ENCODE data around the gene DGKD.

DGKD gene

DNA sequence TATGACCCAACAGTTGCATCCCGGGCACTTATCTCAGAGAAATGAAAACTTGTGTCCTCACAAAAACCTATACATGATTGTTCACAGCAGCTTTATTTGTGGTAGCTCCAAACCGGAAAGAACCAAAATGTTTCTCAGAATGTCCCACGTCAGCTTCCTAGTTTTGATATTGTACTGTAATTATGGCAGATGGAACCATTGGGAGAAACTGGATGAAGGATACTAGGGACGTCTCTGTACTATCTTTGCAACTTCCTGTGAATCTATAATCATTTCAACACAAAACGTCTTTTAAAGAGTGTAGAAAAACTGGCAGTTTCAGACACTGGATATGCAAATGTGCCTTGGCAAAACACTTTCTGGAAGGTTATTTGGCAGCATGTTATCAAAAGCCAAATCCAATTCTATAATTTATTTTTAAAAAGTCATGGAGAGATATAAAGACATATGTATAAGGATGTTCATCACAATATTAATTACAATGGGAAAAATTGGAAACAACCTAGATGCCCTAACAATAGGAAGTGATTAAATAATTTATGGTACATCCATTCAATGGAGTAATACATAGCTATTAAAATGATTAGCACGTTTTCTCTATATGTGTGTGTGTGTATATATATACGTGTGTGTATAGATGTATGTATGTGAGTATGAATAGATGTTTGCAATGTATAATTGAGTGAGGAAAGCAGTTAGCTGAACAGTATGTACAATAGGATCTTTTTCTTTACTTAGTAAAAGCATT is 36.9 kb upstream of the DGKD start:
- no peak for DNase-seq (ENCODE audit: extremely low read depth, low read depth)
- TF ChIP-seq, protein P1, sequence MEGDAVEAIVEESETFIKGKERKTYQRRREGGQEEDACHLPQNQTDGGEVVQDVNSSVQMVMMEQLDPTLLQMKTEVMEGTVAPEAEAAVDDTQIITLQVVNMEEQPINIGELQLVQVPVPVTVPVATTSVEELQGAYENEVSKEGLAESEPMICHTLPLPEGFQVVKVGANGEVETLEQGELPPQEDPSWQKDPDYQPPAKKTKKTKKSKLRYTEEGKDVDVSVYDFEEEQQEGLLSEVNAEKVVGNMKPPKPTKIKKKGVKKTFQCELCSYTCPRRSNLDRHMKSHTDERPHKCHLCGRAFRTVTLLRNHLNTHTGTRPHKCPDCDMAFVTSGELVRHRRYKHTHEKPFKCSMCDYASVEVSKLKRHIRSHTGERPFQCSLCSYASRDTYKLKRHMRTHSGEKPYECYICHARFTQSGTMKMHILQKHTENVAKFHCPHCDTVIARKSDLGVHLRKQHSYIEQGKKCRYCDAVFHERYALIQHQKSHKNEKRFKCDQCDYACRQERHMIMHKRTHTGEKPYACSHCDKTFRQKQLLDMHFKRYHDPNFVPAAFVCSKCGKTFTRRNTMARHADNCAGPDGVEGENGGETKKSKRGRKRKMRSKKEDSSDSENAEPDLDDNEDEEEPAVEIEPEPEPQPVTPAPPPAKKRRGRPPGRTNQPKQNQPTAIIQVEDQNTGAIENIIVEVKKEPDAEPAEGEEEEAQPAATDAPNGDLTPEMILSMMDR (IDR thresholded peaks at IDR 0.05; ENCODE audit: low read depth, low read length, missing control alignments) = no peak
- H3K4me3 ChIP-seq (replicated peaks; ENCODE audit: low read depth, low read length) = no peak overlapping the region

DNA sequence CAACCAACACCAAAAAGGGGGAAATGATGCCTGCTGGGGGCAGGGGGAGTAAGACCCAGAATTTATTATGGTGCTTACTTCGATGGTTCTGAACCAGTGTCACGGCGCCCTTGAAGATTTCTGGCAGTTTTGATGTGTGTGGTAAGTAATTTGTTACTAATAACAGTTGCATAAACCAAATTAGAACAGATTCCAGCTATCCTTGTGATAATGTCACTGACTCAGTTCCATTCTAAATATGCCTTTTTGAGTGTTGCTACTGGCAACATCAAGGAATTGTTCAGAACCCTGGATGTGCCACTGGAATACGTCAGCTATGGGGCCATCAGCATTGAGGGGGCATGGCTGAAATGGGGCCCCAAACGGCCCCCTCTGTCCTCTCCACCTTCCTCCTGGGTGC is 35.0 kb upstream of the DGKD start:
- TF ChIP-seq, protein P1 (IDR thresholded peaks at IDR 0.05; ENCODE audit: low read depth, low read length, missing control alignments) = no peak
- H3K4me3 ChIP-seq (replicated peaks; ENCODE audit: low read depth, low read length) = no peak overlapping the region
- no peak for DNase-seq (ENCODE audit: extremely low read depth, low read depth)

DNA sequence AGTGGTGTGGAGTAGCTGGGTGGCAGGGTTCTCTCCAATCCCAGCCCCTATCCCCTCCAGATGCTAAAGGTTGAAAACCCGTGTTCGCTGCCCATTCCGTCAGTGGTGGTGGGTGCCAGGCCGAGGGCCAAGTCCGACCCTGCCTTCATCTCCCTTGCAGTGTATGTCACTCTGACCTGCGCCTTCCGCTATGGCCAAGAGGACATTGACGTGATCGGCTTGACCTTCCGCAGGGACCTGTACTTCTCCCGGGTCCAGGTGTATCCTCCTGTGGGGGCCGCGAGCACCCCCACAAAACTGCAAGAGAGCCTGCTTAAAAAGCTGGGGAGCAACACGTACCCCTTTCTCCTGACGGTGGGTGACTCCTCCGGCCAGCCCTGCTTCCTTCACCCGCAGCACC is 33.8 kb upstream of the DGKD start:
- no peak overlapping the region for H3K4me3 ChIP-seq (replicated peaks; ENCODE audit: low read depth, low read length)
- no peak for DNase-seq (ENCODE audit: extremely low read depth, low read depth)

DNA sequence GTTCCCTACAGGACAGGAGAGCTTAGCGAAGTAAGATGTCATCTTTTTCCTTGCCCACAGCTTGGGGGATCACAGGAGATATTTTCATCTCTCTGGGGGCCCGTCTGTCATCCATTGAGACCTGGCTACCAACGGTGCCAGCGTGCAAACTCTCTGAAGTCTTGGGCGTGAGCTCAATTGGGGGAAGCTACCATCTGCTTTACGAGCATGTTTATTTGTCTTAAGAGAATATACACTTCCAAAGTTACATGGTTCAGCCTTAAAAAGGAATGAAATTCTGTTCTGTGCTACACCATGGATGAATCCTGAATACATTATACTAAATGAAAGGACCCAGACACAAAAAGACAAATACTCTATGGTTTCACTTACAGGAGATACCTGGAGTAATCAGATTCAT is 33.1 kb upstream of the DGKD start:
- TF ChIP-seq, protein P1 (IDR thresholded peaks at IDR 0.05; ENCODE audit: low read depth, low read length, missing control alignments) = no peak

More for the DNA sequence above, 33.8 kb upstream of the DGKD start:
- TF ChIP-seq, protein P1 (IDR thresholded peaks at IDR 0.05; ENCODE audit: low read depth, low read length, missing control alignments) = no peak

DNA sequence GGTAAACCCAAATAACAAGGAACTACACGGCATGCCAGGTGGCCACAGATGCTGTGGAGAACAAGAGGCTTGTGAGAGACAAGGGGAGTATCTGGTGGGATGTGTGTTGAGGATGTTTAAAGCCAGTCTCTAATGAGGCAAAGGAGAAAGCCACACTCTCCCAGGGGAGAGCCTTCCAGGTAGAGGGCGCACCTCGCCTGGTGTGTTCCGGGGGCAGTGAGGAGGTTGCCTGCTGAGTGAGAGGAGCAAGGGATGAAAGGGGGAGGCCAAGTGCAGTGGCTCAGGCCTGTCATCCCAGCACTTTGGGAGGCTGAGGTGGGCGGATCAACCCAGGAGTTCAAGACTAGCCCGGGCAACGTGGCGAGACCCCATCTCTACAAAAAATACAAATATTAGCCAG is 30.4 kb upstream of the DGKD start:
- TF ChIP-seq, protein P1 (IDR thresholded peaks at IDR 0.05; ENCODE audit: low read depth, low read length, missing control alignments) = no peak
- H3K4me3 ChIP-seq (replicated peaks; ENCODE audit: low read depth, low read length) = no peak overlapping the region
- no peak for DNase-seq (ENCODE audit: extremely low read depth, low read depth)

More for the DNA sequence above, 33.1 kb upstream of the DGKD start:
- no peak for DNase-seq (ENCODE audit: extremely low read depth, low read depth)
- H3K4me3 ChIP-seq (replicated peaks; ENCODE audit: low read depth, low read length) = no peak overlapping the region

DNA sequence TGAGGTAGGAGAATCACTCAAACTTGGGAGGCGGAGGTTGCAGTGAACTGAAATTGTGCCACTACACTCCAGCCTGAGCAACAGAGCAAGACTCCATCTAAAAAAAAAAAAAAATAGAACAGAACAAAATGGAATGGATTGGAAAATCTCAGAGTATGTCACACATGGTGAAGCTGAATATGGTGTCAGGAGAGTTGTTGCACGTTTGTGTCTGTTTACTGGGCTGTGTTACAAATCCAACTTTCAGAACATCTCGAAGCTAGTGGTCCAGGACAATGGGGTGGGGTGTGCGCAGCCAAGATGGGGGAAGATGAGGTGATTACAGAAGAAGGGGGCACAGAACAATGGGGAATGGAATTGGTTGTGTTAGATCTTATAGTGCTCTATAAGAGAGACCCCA is 29.0 kb upstream of the DGKD start:
- TF ChIP-seq, protein P1 (IDR thresholded peaks at IDR 0.05; ENCODE audit: low read depth, low read length, missing control alignments) = no peak
- H3K4me3 ChIP-seq (replicated peaks; ENCODE audit: low read depth, low read length) = no peak overlapping the region
- no peak for DNase-seq (ENCODE audit: extremely low read depth, low read depth)

DNA sequence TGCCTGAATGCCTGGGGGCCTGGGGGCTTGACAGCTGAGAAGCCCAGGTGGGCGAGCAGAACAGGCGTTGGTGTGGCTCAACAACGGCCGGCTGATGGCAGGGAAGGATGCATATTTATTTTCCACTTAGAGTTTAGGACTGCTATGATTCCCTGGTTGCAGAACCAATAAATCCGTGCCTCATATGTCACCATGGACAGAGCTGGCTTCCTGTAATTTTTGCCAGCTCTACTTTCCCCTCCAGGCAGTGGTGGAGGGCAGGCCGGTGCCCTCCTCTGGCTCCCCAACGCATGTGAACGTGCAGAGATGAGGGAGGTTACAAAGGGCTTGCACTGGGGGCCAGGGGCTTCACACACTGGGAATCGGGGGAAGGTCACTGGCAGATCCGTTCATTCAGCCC is 28.5 kb upstream of the DGKD start:
- DNase-seq (ENCODE audit: extremely low read depth, low read depth) = no peak
- TF ChIP-seq, protein P1 (IDR thresholded peaks at IDR 0.05; ENCODE audit: low read depth, low read length, missing control alignments) = no peak
- H3K4me3 ChIP-seq (replicated peaks; ENCODE audit: low read depth, low read length) = no peak overlapping the region

All from HFF-Myc (cell line).